AG04449 (cell line): ENCODE data around the gene GON7.
"Not testable (repeated sequence)": the region's sequence is repeated elsewhere in the genome, so short reads cannot be mapped to it uniquely, and the experiment has no call there.

Experiments
- CTCF ChIA-PET: fragments of 350-600 bp; formaldehyde crosslinking; extraction: SDS; loops from one replicate; lab custom pipeline; 2021; ENCODE audit warnings: antibody characterized with exemption; lab: Yijun Ruan, JAX
- POLR2A ChIA-PET: fragments of 400-600, 350-600 bp; formaldehyde crosslinking; extraction: SDS; loops from one replicate; lab custom pipeline; 2020; ENCODE audit warnings: antibody characterized with exemption, inconsistent platforms; lab: Yijun Ruan, JAX
- DNase-seq: peaks from one replicate; pipeline ENCODE4 v3.0.0-alpha.2; 2010; ENCODE audit warnings: low read depth, low spot score
- H3K4me3 ChIP-seq: 2 replicates; pipeline ENCODE4 v1.5.1; 2011; ENCODE audit warnings: low read depth, mild to moderate bottlenecking, control low read depth, low read length
- CTCF ChIP-seq: IDR thresholded peaks from one replicate; pipeline ENCODE4 v1.5.1; 2011; ENCODE audit warnings: mild to moderate bottlenecking, moderate library complexity, low read length, control low read depth, inconsistent platforms; ENCODE audit not compliant: insufficient read depth; ENCODE audit errors: missing control alignments

Gene GON7

GRCh38 chr14:93160353-93160801, 46.5 kb downstream of the GON7 start:
- TF ChIP-seq CTCF: peak; percentile 37
- H3K4me3 ChIP-seq: no peak overlapping the region
- POLR2A ChIA-PET: no interaction called here
- CTCF ChIA-PET: interaction anchor here (0.7 to 6.3 kb wide), 16 partner anchors 8 to 247 kb away, joined by 3 to 46 read pairs (median 4); partner anchors contain the start of genes LYSET and MOAP1
- DNase-seq: no peak

GRCh38 chr14:93159625-93160352, 47.1 kb downstream of the GON7 start:
- CTCF ChIA-PET: interaction anchor here (0.7 to 6.3 kb wide), 10 partner anchors 9 to 208 kb away, joined by 3 to 46 read pairs (median 4); partner anchors contain the start of genes LYSET and MOAP1
- POLR2A ChIA-PET, H3K4me3 ChIP-seq, DNase-seq: not testable (repeated sequence)

GRCh38 chr14:93158349-93158748, 48.5 kb downstream of the GON7 start:
- CTCF ChIA-PET, H3K4me3 ChIP-seq, POLR2A ChIA-PET, DNase-seq: not testable (repeated sequence)

- no peak for TF ChIP-seq CTCF
- DNase-seq: no peak
- CTCF ChIA-PET: interaction anchor here (0.9 to 2.6 kb wide), 2 partner anchors 43 to 205 kb away, joined by 3 to 7 read pairs; no protein-coding TSS in a partner anchor
- H3K4me3 ChIP-seq: no peak overlapping the region
- POLR2A ChIA-PET: no interaction called here
Measured at GRCh38 chr14:93156693-93157369, 50.0 kb downstream of the GON7 start.

GRCh38 chr14:93155667-93156066, 51.2 kb downstream of the GON7 start:
- POLR2A ChIA-PET: no interaction called here
- CTCF ChIA-PET: interaction anchor here (2.6 to 3.1 kb wide), 2 partner anchors 14 to 204 kb away, joined by 7 to 12 read pairs; no protein-coding TSS in a partner anchor
- no peak for TF ChIP-seq CTCF
- no peak overlapping the region for H3K4me3 ChIP-seq
- no peak for DNase-seq

GRCh38 chr14:93153121-93153520, 53.7 kb downstream of the GON7 start:
- POLR2A ChIA-PET: no interaction called here
- DNase-seq: no peak
- CTCF ChIA-PET: interaction anchor here (3.1 kb wide), 1 partner anchor 12 kb away, joined by 12 read pairs; no protein-coding TSS in a partner anchor
- no peak for TF ChIP-seq CTCF
- no peak overlapping the region for H3K4me3 ChIP-seq
